GM19452 (cell line): Measurements from ENCODE around the gene NLK.
"Not testable (repeated sequence)": the region's sequence is repeated elsewhere in the genome, so short reads cannot be mapped to it uniquely, and the experiment has no call there.

Source experiments
- ATAC-seq: cut with Tn5 transposase; IDR thresholded peaks from one replicate; pipeline ENCODE4 v1.9.1; 2021; ENCODE audit not compliant: unreplicated experiment

The NLK gene

GRCh38 chr17:28071891-28072606, 29.6 kb downstream of the NLK start:
- no peak for ATAC-seq

GRCh38 chr17:28072936-28073533, 30.6 kb downstream of the NLK start:
- no peak for ATAC-seq

- ATAC-seq, result no peak
Observed at GRCh38 chr17:28074010-28074409, 31.5 kb downstream of the NLK start.

GRCh38 chr17:28076144-28076543, 33.7 kb downstream of the NLK start:
- no peak for ATAC-seq

- not testable (repeated sequence) for ATAC-seq
Observed at GRCh38 chr17:28077140-28077539, 34.7 kb downstream of the NLK start.

GRCh38 chr17:28078341-28079229, 36.1 kb downstream of the NLK start:
- ATAC-seq, result no peak

GRCh38 chr17:28081467-28081866, 39.0 kb downstream of the NLK start:
- no peak for ATAC-seq

GRCh38 chr17:28085766-28086165, 43.3 kb downstream of the NLK start:
- ATAC-seq, result no peak

GRCh38 chr17:28086519-28086918, 44.0 kb downstream of the NLK start:
- no peak for ATAC-seq

- no peak for ATAC-seq
Observed at GRCh38 chr17:28087743-28088142, 45.3 kb downstream of the NLK start.

GRCh38 chr17:28090551-28090950, 48.1 kb downstream of the NLK start:
- ATAC-seq, result no peak

GRCh38 chr17:28092088-28092487, 49.6 kb downstream of the NLK start:
- ATAC-seq, result no peak

GRCh38 chr17:28093999-28094716, 51.7 kb downstream of the NLK start:
- ATAC-seq, result no peak

- ATAC-seq, result no peak
Observed at GRCh38 chr17:28096756-28097155, 54.3 kb downstream of the NLK start.

GRCh38 chr17:28097254-28097653, 54.8 kb downstream of the NLK start:
- ATAC-seq, result no peak

GRCh38 chr17:28097901-28098300, 55.4 kb downstream of the NLK start:
- no peak for ATAC-seq

GRCh38 chr17:28098591-28098990, 56.1 kb downstream of the NLK start:
- not testable (repeated sequence) for ATAC-seq

GRCh38 chr17:28100251-28100650, 57.8 kb downstream of the NLK start:
- no peak for ATAC-seq

GRCh38 chr17:28100936-28101335, 58.5 kb downstream of the NLK start:
- no peak for ATAC-seq

- ATAC-seq, result no peak
Observed at GRCh38 chr17:28101919-28102318, 59.4 kb downstream of the NLK start.

- ATAC-seq, result no peak
Observed at GRCh38 chr17:28105501-28105900, 63.0 kb downstream of the NLK start.
